Neural cell (in vitro differentiated cells): ENCODE data around the gene SLC25A45. TPM values are rescaled to one million over a fixed set of nuclear protein-coding genes. Genes with fewer than 3 reads are reported as not detected.

Source experiments
- H2AFZ ChIP-seq: fragments of 200-600, 300-800 bp; sonication (generic), shearing (Covaris generic); 2 replicates; pipeline ENCODE4 v1.6.0; 2014; ENCODE audit warnings: low read depth, mild to moderate bottlenecking, antibody characterized with exemption, low read length, moderate library complexity
- H3F3A ChIP-seq: fragments of 200-600 bp; shearing (Covaris generic); 2 replicates; pipeline ENCODE4 v1.6.1; 2016; ENCODE audit warnings: mild to moderate bottlenecking, moderate library complexity, mixed read lengths, antibody characterized with exemption, low read length; ENCODE audit not compliant: insufficient read depth, poor library complexity, severe bottlenecking
- H3K27ac ChIP-seq: fragments of 200-600, 300-800 bp; sonication (generic), shearing (Covaris generic); 2 replicates; pipeline ENCODE4 v1.5.1; 2014; ENCODE audit warnings: mild to moderate bottlenecking, low read length, moderate library complexity
- H3K27me3 ChIP-seq: fragments of 300-800, 200-600 bp; sonication (generic), shearing (Covaris generic); 2 replicates; pipeline ENCODE4 v1.6.0; 2014; ENCODE audit warnings: mild to moderate bottlenecking, low read depth, low read length, moderate library complexity; ENCODE audit not compliant: insufficient read depth
- H3K36me3 ChIP-seq: fragments of 300-800, 200-600 bp; sonication (generic), shearing (Covaris generic); 2 replicates; pipeline ENCODE4 v1.5.1; 2014; ENCODE audit warnings: mild to moderate bottlenecking, antibody characterized with exemption, low read length, moderate library complexity; ENCODE audit not compliant: insufficient read depth
- H3K4me2 ChIP-seq: fragments of 300-800, 200-600 bp; sonication (generic), shearing (Covaris generic); 2 replicates; pipeline ENCODE4 v1.6.0; 2014; ENCODE audit warnings: mild to moderate bottlenecking, low read length
- H3K4me3 ChIP-seq: fragments of 300-800, 200-600 bp; sonication (generic), shearing (Covaris generic); 2 replicates; pipeline ENCODE4 v1.5.1; 2014; ENCODE audit warnings: mild to moderate bottlenecking, low read length, moderate library complexity
- H3K79me2 ChIP-seq: fragments of 200-600 bp; shearing (Covaris generic); replicated peaks from 2 replicates; pipeline ENCODE4 v1.6.0; 2014; ENCODE audit warnings: mild to moderate bottlenecking, low read length, moderate library complexity; ENCODE audit not compliant: insufficient read depth
- H3K9ac ChIP-seq: fragments of 300-800, 200-600 bp; sonication (generic), shearing (Covaris generic); 2 replicates; pipeline ENCODE4 v1.6.1; 2016; ENCODE audit warnings: mild to moderate bottlenecking, low read length, mixed read lengths
- H3K9me2 ChIP-seq: fragments of 200-600 bp; shearing (Covaris generic); 2 replicates; pipeline ENCODE4 v1.6.1; 2016; ENCODE audit warnings: mild to moderate bottlenecking, low read length, mixed read lengths; ENCODE audit not compliant: insufficient read depth
- H3K9me3 ChIP-seq: fragments of 200-600, 300-800 bp; sonication (generic), shearing (Covaris generic); 2 replicates; pipeline ENCODE4 v1.6.1; 2016; ENCODE audit warnings: mild to moderate bottlenecking, mixed run types, low read length, moderate library complexity, mixed read lengths
- H4K20me1 ChIP-seq: fragments of 200-600 bp; shearing (Covaris generic); 2 replicates; pipeline ENCODE4 v1.6.1; 2016; ENCODE audit warnings: mild to moderate bottlenecking, mixed run types; ENCODE audit not compliant: insufficient read depth
- CTCF ChIP-seq: fragments of 450-650 bp; IDR thresholded peaks from 2 replicates; pipeline ENCODE4 v1.5.1; 2014; ENCODE audit warnings: antibody characterized with exemption, mild to moderate bottlenecking, moderate library complexity; ENCODE audit not compliant: poor library complexity, severe bottlenecking
- EP300 ChIP-seq: fragments of 450-650 bp; conservative IDR thresholded peaks from 2 replicates; pipeline ENCODE4 v1.6.1; 2014; ENCODE audit warnings: antibody characterized with exemption, mild to moderate bottlenecking, moderate library complexity; ENCODE audit not compliant: poor library complexity, severe bottlenecking
- EZH2 ChIP-seq: fragments of 200-600, 300-800 bp; shearing (Covaris generic), sonication (generic); IDR thresholded peaks from 2 replicates; pipeline ENCODE4 v1.6.1; 2014; ENCODE audit warnings: antibody characterized with exemption, low read length, borderline replicate concordance, mild to moderate bottlenecking; ENCODE audit not compliant: insufficient read depth, poor library complexity, severe bottlenecking
- MXI1 ChIP-seq: fragments of 450-650 bp; conservative IDR thresholded peaks from 2 replicates; pipeline ENCODE4 v1.6.1; 2014; ENCODE audit warnings: antibody characterized with exemption, mild to moderate bottlenecking; ENCODE audit not compliant: poor library complexity, severe bottlenecking
- POLR2AphosphoS5 ChIP-seq: IDR thresholded peaks from 2 replicates; pipeline ENCODE4 v1.6.1; 2012
- RAD21 ChIP-seq: fragments of 450-650 bp; conservative IDR thresholded peaks from 2 replicates; pipeline ENCODE4 v1.6.1; 2014; ENCODE audit warnings: antibody characterized with exemption, mild to moderate bottlenecking, moderate library complexity
- REST ChIP-seq: IDR thresholded peaks from 2 replicates; pipeline ENCODE4 v1.6.1; 2012; ENCODE audit warnings: borderline replicate concordance
- SMC3 ChIP-seq: fragments of 450-650 bp; conservative IDR thresholded peaks from 2 replicates; pipeline ENCODE4 v1.6.1; 2014; ENCODE audit warnings: antibody characterized with exemption, mild to moderate bottlenecking, moderate library complexity; ENCODE audit not compliant: poor library complexity
- TAF1 ChIP-seq: IDR thresholded peaks from 2 replicates; pipeline ENCODE4 v1.6.1; 2012; ENCODE audit warnings: low read depth
- polyA plus RNA-seq: library from polyadenylated mRNA; depleted of rRNA; stranded (reverse); fragments of >200 nt; gene quantifications from 2 replicates; pipeline ENCODE4 v1.2.3, GENCODE V29; 2014

SLC25A45 gene
- polyA plus RNA-seq, 1 donor from 2014 or later: not detected

DNA sequence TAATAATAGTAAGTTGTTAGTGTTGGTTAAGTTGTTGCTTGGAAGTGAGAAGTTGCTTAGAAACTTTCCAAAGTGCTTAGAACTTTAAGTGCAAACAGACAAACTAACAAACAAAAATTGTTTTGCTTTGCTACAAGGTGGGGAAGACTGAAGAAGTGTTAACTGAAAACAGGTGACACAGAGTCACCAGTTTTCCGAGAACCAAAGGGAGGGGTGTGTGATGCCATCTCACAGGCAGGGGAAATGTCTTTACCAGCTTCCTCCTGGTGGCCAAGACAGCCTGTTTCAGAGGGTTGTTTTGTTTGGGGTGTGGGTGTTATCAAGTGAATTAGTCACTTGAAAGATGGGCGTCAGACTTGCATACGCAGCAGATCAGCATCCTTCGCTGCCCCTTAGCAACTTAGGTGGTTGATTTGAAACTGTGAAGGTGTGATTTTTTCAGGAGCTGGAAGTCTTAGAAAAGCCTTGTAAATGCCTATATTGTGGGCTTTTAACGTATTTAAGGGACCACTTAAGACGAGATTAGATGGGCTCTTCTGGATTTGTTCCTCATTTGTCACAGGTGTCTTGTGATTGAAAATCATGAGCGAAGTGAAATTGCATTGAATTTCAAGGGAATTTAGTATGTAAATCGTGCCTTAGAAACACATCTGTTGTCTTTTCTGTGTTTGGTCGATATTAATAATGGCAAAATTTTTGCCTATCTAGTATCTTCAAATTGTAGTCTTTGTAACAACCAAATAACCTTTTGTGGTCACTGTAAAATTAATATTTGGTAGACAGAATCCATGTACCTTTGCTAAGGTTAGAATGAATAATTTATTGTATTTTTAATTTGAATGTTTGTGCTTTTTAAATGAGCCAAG lies 42.9 kb upstream of the SLC25A45 start:
- no peaks in the 10 kb centered on the region for H4K20me1 ChIP-seq
- H3K27me3 ChIP-seq: no peaks in the 10 kb centered on the region
- H3F3A ChIP-seq: no peaks in the 10 kb centered on the region
- no peak for TF ChIP-seq TAF1
- TF ChIP-seq EZH2: no peak
- TF ChIP-seq MXI1: no peak
- no peak for TF ChIP-seq SMC3
- TF ChIP-seq RAD21: no peak
- TF ChIP-seq POLR2AphosphoS5: no peak
- TF ChIP-seq CTCF: no peak
- TF ChIP-seq EP300: no peak
- TF ChIP-seq REST: no peak
- no peaks in the 10 kb centered on the region for H3K36me3 ChIP-seq
- peak overlapping the region; percentile 38 for H3K4me3 ChIP-seq
- H3K9ac ChIP-seq: no peak overlapping the region
- H3K79me2 ChIP-seq: peaks cover 73% of the 10 kb centered on the region
- H3K9me3 ChIP-seq: no peaks in the 10 kb centered on the region
- no peaks in the 10 kb centered on the region for H3K9me2 ChIP-seq
- no peak overlapping the region for H3K27ac ChIP-seq
- no peak overlapping the region for H2AFZ ChIP-seq
- no peak overlapping the region for H3K4me2 ChIP-seq

DNA sequence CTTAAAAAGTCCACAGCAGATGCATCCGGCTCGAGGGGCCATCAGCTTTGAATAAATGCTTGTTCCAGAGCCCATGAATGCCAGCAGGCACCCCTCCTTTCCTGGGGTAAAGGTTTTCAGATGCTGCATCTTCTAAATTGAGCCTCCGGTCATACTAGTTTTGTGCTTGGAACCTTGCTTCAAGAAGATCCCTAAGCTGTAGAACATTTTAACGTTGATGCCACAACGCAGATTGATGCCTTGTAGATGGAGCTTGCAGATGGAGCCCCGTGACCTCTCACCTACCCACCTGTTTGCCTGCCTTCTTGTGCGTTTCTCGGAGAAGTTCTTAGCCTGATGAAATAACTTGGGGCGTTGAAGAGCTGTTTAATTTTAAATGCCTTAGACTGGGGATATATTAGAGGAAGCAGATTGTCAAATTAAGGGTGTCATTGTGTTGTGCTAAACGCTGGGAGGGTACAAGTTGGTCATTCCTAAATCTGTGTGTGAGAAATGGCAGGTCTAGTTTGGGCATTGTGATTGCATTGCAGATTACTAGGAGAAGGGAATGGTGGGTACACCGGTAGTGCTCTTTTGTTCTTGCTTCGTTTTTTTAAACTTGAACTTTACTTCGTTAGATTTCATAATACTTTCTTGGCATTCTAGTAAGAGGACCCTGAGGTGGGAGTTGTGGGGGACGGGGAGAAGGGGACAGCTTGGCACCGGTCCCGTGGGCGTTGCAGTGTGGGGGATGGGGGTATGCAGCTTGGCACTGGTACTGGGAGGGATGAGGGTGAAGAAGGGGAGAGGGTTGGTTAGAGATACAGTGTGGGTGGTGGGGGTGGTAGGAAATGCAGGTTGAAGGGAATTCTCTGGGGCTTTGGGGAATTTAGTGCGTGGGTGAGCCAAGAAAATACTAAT lies 42.0 kb upstream of the SLC25A45 start:
- Histone ChIP-seq H3K79me2 (peaks cover 77% of the 10 kb centered on the region), H3K9me3 (no peaks in the 10 kb centered on the region), H3K27ac (no peak overlapping the region), H4K20me1 (no peaks in the 10 kb centered on the region), H3K27me3 (no peaks in the 10 kb centered on the region), H3K4me2 (no peak overlapping the region), H2AFZ (no peak overlapping the region), H3K9me2 (no peaks in the 10 kb centered on the region), H3K36me3 (no peaks in the 10 kb centered on the region), H3F3A (no peaks in the 10 kb centered on the region), H3K4me3 (peak overlapping the region; percentile 38), H3K9ac (no peak overlapping the region)
- TF ChIP-seq EP300 (no peak), EZH2 (no peak), REST (no peak), MXI1 (no peak), RAD21 (no peak), TAF1 (no peak), POLR2AphosphoS5 (no peak), CTCF (no peak), SMC3 (no peak)
